ENCODE data around the gene ZC3H13. TPM values are rescaled to one million over a fixed set of nuclear protein-coding genes. Genes with fewer than 3 reads are reported as not detected.

ZC3H13 gene
- total RNA-seq, 1 experiment from 2014 or later = 45.0 TPM

GRCh38 chr13:46040763-46041162, 11.8 kb downstream of the ZC3H13 start:
- Histone ChIP-seq H3K4me1 (no peaks in the 10 kb centered on the region), H3K9me3 (no peaks in the 10 kb centered on the region), H3K4me3 (ENCODE audit: low read depth, low read length) (no peak overlapping the region), H3K27me3 (replicated peaks; ENCODE audit: control insufficient read depth, insufficient read depth, low read length) (no peaks in the 10 kb centered on the region), H3K36me3 (ENCODE audit: control insufficient read depth, insufficient read depth, low read length) (no peaks in the 10 kb centered on the region)
- ChIA-PET POLR2A (no interaction called here), CTCF (no interaction called here)
- no TSS peak for BruUV-seq (replicated peaks)
- intact Hi-C loops (cut with micrococcal nuclease; ENCODE audit: unreplicated experiment) = no loop called here
- no peak for TF ChIP-seq CTCF (IDR thresholded peaks at IDR 0.05; ENCODE audit: insufficient read depth in 1 of 2, low read depth in 1 of 2, low read length in 1 of 2, severe bottlenecking in 1 of 2, unreplicated experiment in 1 of 2)
- no peak for DNase-seq
- H3K36me3 Mint-ChIP-seq (ENCODE audit: insufficient read depth, unreplicated experiment) = peaks cover 21% of the 10 kb centered on the region
- H3K27me3 Mint-ChIP-seq (ENCODE audit: insufficient read depth, unreplicated experiment) = no peaks in the 10 kb centered on the region
- H3K4me3 Mint-ChIP-seq (ENCODE audit: unreplicated experiment) = no peak overlapping the region
- no peaks in the 10 kb centered on the region for H3K4me1 Mint-ChIP-seq (ENCODE audit: low read depth, unreplicated experiment)
- no peaks in the 10 kb centered on the region for H3K9me3 Mint-ChIP-seq (ENCODE audit: unreplicated experiment)
- H3K27ac Mint-ChIP-seq (ENCODE audit: unreplicated experiment) = no peak overlapping the region

GRCh38 chr13:46039411-46040182, 12.9 kb downstream of the ZC3H13 start:
- Histone ChIP-seq H3K9me3 (no peaks in the 10 kb centered on the region), H3K27me3 (replicated peaks; ENCODE audit: control insufficient read depth, insufficient read depth, low read length) (no peaks in the 10 kb centered on the region), H3K4me1 (no peaks in the 10 kb centered on the region), H3K36me3 (ENCODE audit: control insufficient read depth, insufficient read depth, low read length) (no peaks in the 10 kb centered on the region), H3K4me3 (ENCODE audit: low read depth, low read length) (no peak overlapping the region)
- ChIA-PET CTCF (no interaction called here), POLR2A (no interaction called here)
- DNase-seq = no peak
- no peak overlapping the region for H3K4me3 Mint-ChIP-seq (ENCODE audit: unreplicated experiment)
- intact Hi-C loops (cut with micrococcal nuclease; ENCODE audit: unreplicated experiment) = no loop called here
- no TSS peak for BruUV-seq (replicated peaks)
- H3K4me1 Mint-ChIP-seq (ENCODE audit: low read depth, unreplicated experiment) = peaks cover 6% of the 10 kb centered on the region
- no peaks in the 10 kb centered on the region for H3K27me3 Mint-ChIP-seq (ENCODE audit: insufficient read depth, unreplicated experiment)
- H3K9me3 Mint-ChIP-seq (ENCODE audit: unreplicated experiment) = no peaks in the 10 kb centered on the region
- TF ChIP-seq CTCF (IDR thresholded peaks at IDR 0.05; ENCODE audit: insufficient read depth in 1 of 2, low read depth in 1 of 2, low read length in 1 of 2, severe bottlenecking in 1 of 2, unreplicated experiment in 1 of 2) = no peak
- H3K36me3 Mint-ChIP-seq (ENCODE audit: insufficient read depth, unreplicated experiment) = peaks cover 21% of the 10 kb centered on the region
- no peak overlapping the region for H3K27ac Mint-ChIP-seq (ENCODE audit: unreplicated experiment)

GRCh38 chr13:46038296-46038695, 14.2 kb downstream of the ZC3H13 start:
- H3K27ac Mint-ChIP-seq (ENCODE audit: unreplicated experiment) = no peak overlapping the region
- ChIA-PET CTCF (no interaction called here), POLR2A (no interaction called here)
- H3K27me3 ChIP-seq (replicated peaks; ENCODE audit: control insufficient read depth, insufficient read depth, low read length) = no peaks in the 10 kb centered on the region
- H3K9me3 Mint-ChIP-seq (ENCODE audit: unreplicated experiment) = no peaks in the 10 kb centered on the region
- H3K36me3 Mint-ChIP-seq (ENCODE audit: insufficient read depth, unreplicated experiment) = peaks cover 21% of the 10 kb centered on the region
- H3K4me3 ChIP-seq (ENCODE audit: low read depth, low read length) = no peak overlapping the region
- BruUV-seq (replicated peaks) = no TSS peak
- H3K9me3 ChIP-seq = no peaks in the 10 kb centered on the region
- no peak for TF ChIP-seq CTCF (IDR thresholded peaks at IDR 0.05; ENCODE audit: insufficient read depth in 1 of 2, low read depth in 1 of 2, low read length in 1 of 2, severe bottlenecking in 1 of 2, unreplicated experiment in 1 of 2)
- no peaks in the 10 kb centered on the region for H3K36me3 ChIP-seq (ENCODE audit: control insufficient read depth, insufficient read depth, low read length)
- no peak for DNase-seq
- no peaks in the 10 kb centered on the region for H3K4me1 ChIP-seq
- no peak overlapping the region for H3K4me3 Mint-ChIP-seq (ENCODE audit: unreplicated experiment)
- no peaks in the 10 kb centered on the region for H3K27me3 Mint-ChIP-seq (ENCODE audit: insufficient read depth, unreplicated experiment)
- peaks cover 6% of the 10 kb centered on the region for H3K4me1 Mint-ChIP-seq (ENCODE audit: low read depth, unreplicated experiment)
- intact Hi-C loops (cut with micrococcal nuclease; ENCODE audit: unreplicated experiment) = no loop called here
